CD4-positive, CD25-positive, alpha-beta regulatory T cell (primary cell): ENCODE results near the gene CHSY3. TPM values are rescaled to one million over a fixed set of nuclear protein-coding genes. Genes with fewer than 3 reads are reported as not detected.

ENCODE experiments used
- ATAC-seq, 2 donors: fragments of 150-1000 bp; cut with Tn5 transposase; one replicate each; pipeline ENCODE4 v1.10.0; 2021; ENCODE audit warnings: low read depth in 2 of 2, moderate number of reproducible peaks in 2 of 2, moderate library complexity in 1 of 2
- DNase-seq, 3 donors: peaks; one replicate each; pipeline versions ENCODE4 v3.0.0 to v3.0.0-alpha.2; 2012 to 2022; ENCODE audit warnings: mixed read lengths in 1 of 3
- H3K27ac ChIP-seq: one replicate; pipeline ENCODE4 v1.7.0; 2013; ENCODE audit warnings: mild to moderate bottlenecking, low read length; ENCODE audit not compliant: insufficient read depth, poor library complexity, severe bottlenecking
- H3K27me3 ChIP-seq: one replicate; pipeline ENCODE4 v1.7.0; 2013; ENCODE audit warnings: low read length; ENCODE audit not compliant: control insufficient read depth, insufficient read depth
- H3K36me3 ChIP-seq: one replicate; pipeline ENCODE4 v1.7.0; 2013; ENCODE audit warnings: mild to moderate bottlenecking, low read length, moderate library complexity; ENCODE audit not compliant: control insufficient read depth, insufficient read depth
- H3K4me1 ChIP-seq: 2 replicates; pipeline ENCODE4 v1.7.0; 2013; ENCODE audit warnings: mild to moderate bottlenecking, low read length; ENCODE audit not compliant: insufficient read depth, control insufficient read depth, poor library complexity, severe bottlenecking
- H3K4me3 ChIP-seq: one replicate; pipeline ENCODE4 v1.7.0; 2013; ENCODE audit warnings: low read depth, mild to moderate bottlenecking, low read length, moderate library complexity
- H3K9me3 ChIP-seq, 2 experiments: 1 replicate in 1 of 2; 2 replicates in 1 of 2; pipeline ENCODE4 v1.7.0; 2013; ENCODE audit warnings: low read length in 2 of 2, mild to moderate bottlenecking in 1 of 2, moderate library complexity in 1 of 2; ENCODE audit not compliant: control insufficient read depth in 2 of 2
- H3K27ac Mint-ChIP-seq, 3 donors: one replicate each; pipeline ENCODE4 v1.8.0; 2020 to 2022; ENCODE audit warnings: mild to moderate bottlenecking in 3 of 3, mixed read lengths in 3 of 3, moderate library complexity in 2 of 3
- H3K27me3 Mint-ChIP-seq: one replicate; pipeline ENCODE4 v1.8.0; 2022; ENCODE audit warnings: mild to moderate bottlenecking, mixed read lengths
- H3K36me3 Mint-ChIP-seq: one replicate; pipeline ENCODE4 v1.8.0; 2020; ENCODE audit warnings: mixed read lengths
- H3K4me1 Mint-ChIP-seq, 4 donors: one replicate each; pipeline ENCODE4 v1.8.0; 2020 to 2022; ENCODE audit warnings: mixed read lengths in 4 of 4, mild to moderate bottlenecking in 1 of 4
- H3K4me3 Mint-ChIP-seq, 4 donors: one replicate each; pipeline ENCODE4 v1.8.0; 2020 to 2022; ENCODE audit warnings: mild to moderate bottlenecking in 4 of 4, mixed read lengths in 4 of 4, moderate library complexity in 3 of 4
- H3K9me3 Mint-ChIP-seq, 7 donors: one replicate each; pipeline ENCODE4 v1.8.0; 2020 to 2022; ENCODE audit warnings: mixed read lengths in 7 of 7, mild to moderate bottlenecking in 3 of 7, moderate library complexity in 2 of 7
- polyA plus RNA-seq, 4 donors: library from polyadenylated mRNA; unstranded; fragments of 300-500 nt; fragmentation: Illumina TruSeq; gene quantifications; one replicate each; pipeline ENCODE4 v1.2.3, GENCODE V29; 2021
- total RNA-seq: library from RNA; stranded (reverse); gene quantifications from one replicate; pipeline ENCODE4 v1.2.3, GENCODE V29; 2022

Gene CHSY3
- total and polyA plus RNA-seq, 5 donors from 2014 or later: 0.14 TPM; not detected in 4

DNA sequence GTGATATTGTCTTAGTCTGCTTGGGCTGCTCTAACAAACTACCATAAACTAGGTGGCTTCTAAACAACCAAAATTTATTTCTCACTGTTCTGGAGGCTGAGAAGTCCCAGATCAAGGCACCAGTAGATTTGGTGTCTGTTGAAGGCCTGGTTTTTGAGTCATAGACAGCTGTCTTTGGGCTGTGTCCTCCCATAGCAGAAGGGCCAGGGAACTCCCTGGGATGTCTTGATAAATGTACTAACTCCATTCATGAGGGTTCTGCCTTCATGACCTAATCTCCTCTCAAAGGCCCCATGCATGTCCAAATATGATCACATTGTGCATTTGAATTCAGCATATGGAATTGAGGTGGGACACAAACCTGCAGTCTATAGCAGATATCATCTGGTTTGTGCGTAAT, 121.2 kb downstream of the CHSY3 start:
- DNase-seq (no peak), ATAC-seq (no peak)
- Mint-ChIP-seq H3K36me3 (no peaks in the 10 kb centered on the region), H3K9me3 (peaks cover 0 to 4% (median 0%) of the 10 kb centered on the region in 7 donors), H3K4me3 (no peak overlapping the region), H3K4me1 (no peaks in the 10 kb centered on the region), H3K27ac (no peak overlapping the region), H3K27me3 (peaks cover 4% of the 10 kb centered on the region)
- Histone ChIP-seq H3K9me3 (no peaks in the 10 kb centered on the region), H3K4me1 (no peaks in the 10 kb centered on the region), H3K4me3 (no peak overlapping the region), H3K36me3 (no peaks in the 10 kb centered on the region), H3K27me3 (no peaks in the 10 kb centered on the region), H3K27ac (no peak overlapping the region)

- Mint-ChIP-seq H3K9me3 (peaks cover 0 to 8% (median 1%) of the 10 kb centered on the region in 7 donors), H3K4me3 (no peak overlapping the region), H3K36me3 (no peaks in the 10 kb centered on the region), H3K27me3 (peaks cover 4% of the 10 kb centered on the region), H3K27ac (no peak overlapping the region), H3K4me1 (no peaks in the 10 kb centered on the region)
- no peaks in the 10 kb centered on the region for H3K4me1 ChIP-seq
- no peak overlapping the region for H3K27ac ChIP-seq
- no peaks in the 10 kb centered on the region for H3K36me3 ChIP-seq
- H3K27me3 ChIP-seq: no peaks in the 10 kb centered on the region
- no peaks in the 10 kb centered on the region for H3K9me3 ChIP-seq
- ATAC-seq (no peak), DNase-seq (no peak)
- no peak overlapping the region for H3K4me3 ChIP-seq
Observed at GRCh38 chr5:130032807-130033206, 128.5 kb downstream of the CHSY3 start.

DNA sequence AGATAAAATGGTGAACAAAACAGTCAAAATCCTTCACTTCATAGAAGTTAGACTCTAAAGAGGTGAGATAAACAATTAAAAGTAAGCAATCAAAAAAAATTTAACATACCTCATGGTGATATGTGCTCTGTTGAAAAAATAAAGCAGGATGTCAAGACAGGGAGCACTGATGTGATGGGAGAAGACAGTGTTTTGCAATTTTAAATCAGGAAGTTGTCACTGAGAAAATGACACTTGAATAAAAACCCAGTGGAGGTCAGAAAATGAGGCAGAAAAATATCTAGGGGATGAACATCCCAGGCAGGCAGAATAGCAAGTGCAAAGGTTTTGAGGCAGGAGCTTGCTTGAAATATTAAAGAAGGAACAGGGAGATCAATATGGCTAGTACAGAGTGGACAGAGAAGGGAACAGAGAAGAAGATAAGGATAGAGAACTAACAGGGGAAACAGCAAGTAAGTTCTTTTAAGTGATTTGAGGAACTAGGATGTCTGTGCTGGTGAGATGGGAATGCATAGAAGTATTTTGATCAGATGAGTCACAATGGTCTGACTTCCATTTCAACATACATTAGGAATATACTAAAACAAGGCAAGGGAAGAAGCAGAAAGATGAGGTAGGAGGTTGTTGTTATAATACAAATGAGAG, 130.4 kb downstream of the CHSY3 start:
- Histone ChIP-seq H3K4me3 (no peak overlapping the region), H3K9me3 (no peaks in the 10 kb centered on the region), H3K27me3 (no peaks in the 10 kb centered on the region), H3K36me3 (no peaks in the 10 kb centered on the region), H3K27ac (no peak overlapping the region), H3K4me1 (no peaks in the 10 kb centered on the region)
- Mint-ChIP-seq H3K4me3 (no peak overlapping the region), H3K36me3 (no peaks in the 10 kb centered on the region), H3K27me3 (peaks cover 4% of the 10 kb centered on the region), H3K27ac (no peak overlapping the region), H3K4me1 (no peaks in the 10 kb centered on the region), H3K9me3 (peaks cover 0 to 8% (median 0%) of the 10 kb centered on the region in 7 donors)
- DNase-seq (no peak), ATAC-seq (no peak)

- peaks cover 0 to 8% (median 0%) of the 10 kb centered on the region in 7 donors for H3K9me3 Mint-ChIP-seq
- H3K27ac ChIP-seq: no peak overlapping the region
- H3K4me1 ChIP-seq: no peaks in the 10 kb centered on the region
- H3K36me3 Mint-ChIP-seq: no peaks in the 10 kb centered on the region
- no peak overlapping the region for H3K4me3 ChIP-seq
- H3K4me3 Mint-ChIP-seq: no peak overlapping the region
- H3K9me3 ChIP-seq: no peaks in the 10 kb centered on the region
- no peaks in the 10 kb centered on the region for H3K4me1 Mint-ChIP-seq
- no peak overlapping the region for H3K27ac Mint-ChIP-seq
- peaks cover 4% of the 10 kb centered on the region for H3K27me3 Mint-ChIP-seq
- no peaks in the 10 kb centered on the region for H3K27me3 ChIP-seq
- DNase-seq: no peak
- no peak for ATAC-seq
- H3K36me3 ChIP-seq: no peaks in the 10 kb centered on the region
Observed at GRCh38 chr5:130035388-130035787, 131.1 kb downstream of the CHSY3 start.

GRCh38 chr5:130037905-130038304, 133.6 kb downstream of the CHSY3 start:
- no peak overlapping the region for H3K27ac ChIP-seq
- no peak for ATAC-seq
- Mint-ChIP-seq H3K9me3 (peaks cover 0 to 8% (median 0%) of the 10 kb centered on the region in 7 donors), H3K36me3 (no peaks in the 10 kb centered on the region), H3K27me3 (peaks cover 4% of the 10 kb centered on the region), H3K4me3 (no peak overlapping the region), H3K27ac (no peak overlapping the region), H3K4me1 (no peaks in the 10 kb centered on the region)
- DNase-seq: no peak
- H3K4me3 ChIP-seq: no peak overlapping the region
- no peaks in the 10 kb centered on the region for H3K9me3 ChIP-seq
- no peaks in the 10 kb centered on the region for H3K27me3 ChIP-seq
- no peaks in the 10 kb centered on the region for H3K4me1 ChIP-seq
- H3K36me3 ChIP-seq: no peaks in the 10 kb centered on the region

GRCh38 chr5:130043834-130044233, 139.6 kb downstream of the CHSY3 start:
- ATAC-seq (no peak), DNase-seq (no peak)
- H3K36me3 Mint-ChIP-seq: no peaks in the 10 kb centered on the region
- no peak overlapping the region for H3K4me3 Mint-ChIP-seq
- H3K4me1 Mint-ChIP-seq: no peaks in the 10 kb centered on the region
- Histone ChIP-seq H3K36me3 (no peaks in the 10 kb centered on the region), H3K27ac (no peak overlapping the region), H3K27me3 (no peaks in the 10 kb centered on the region), H3K4me1 (no peaks in the 10 kb centered on the region), H3K9me3 (no peaks in the 10 kb centered on the region), H3K4me3 (no peak overlapping the region)
- H3K27me3 Mint-ChIP-seq: no peaks in the 10 kb centered on the region
- peaks cover 0 to 4% (median 0%) of the 10 kb centered on the region in 7 donors for H3K9me3 Mint-ChIP-seq
- no peak overlapping the region for H3K27ac Mint-ChIP-seq

DNA sequence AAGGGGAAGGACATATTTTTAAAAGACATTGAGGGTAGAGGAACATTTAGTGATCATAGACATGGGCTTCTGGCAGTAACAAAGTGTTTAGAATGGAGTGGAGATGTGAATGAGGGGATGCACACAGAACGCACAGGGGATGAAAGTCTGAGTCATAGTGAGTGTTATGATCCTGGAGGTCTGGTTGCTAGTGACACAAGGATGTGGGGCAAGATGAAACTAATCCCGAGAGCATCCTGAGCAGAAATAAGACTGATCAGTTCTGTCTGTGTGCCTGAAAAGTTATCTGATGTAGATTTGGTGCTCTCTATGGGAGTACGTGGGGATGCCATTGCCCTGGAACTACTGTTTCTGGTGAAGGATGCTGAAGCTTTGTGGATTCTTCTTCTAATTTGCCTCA, 141.1 kb downstream of the CHSY3 start:
- DNase-seq: no peak
- Mint-ChIP-seq H3K27me3 (no peaks in the 10 kb centered on the region), H3K36me3 (no peaks in the 10 kb centered on the region), H3K27ac (no peak overlapping the region), H3K4me3 (no peak overlapping the region), H3K9me3 (peaks cover 0 to 4% (median 0%) of the 10 kb centered on the region in 7 donors), H3K4me1 (no peaks in the 10 kb centered on the region)
- no peak overlapping the region for H3K27ac ChIP-seq
- no peaks in the 10 kb centered on the region for H3K27me3 ChIP-seq
- ATAC-seq: no peak
- H3K9me3 ChIP-seq: no peaks in the 10 kb centered on the region
- H3K36me3 ChIP-seq: no peaks in the 10 kb centered on the region
- no peaks in the 10 kb centered on the region for H3K4me1 ChIP-seq
- no peak overlapping the region for H3K4me3 ChIP-seq

GRCh38 chr5:130050585-130050984, 146.3 kb downstream of the CHSY3 start:
- Mint-ChIP-seq H3K27me3 (no peaks in the 10 kb centered on the region), H3K27ac (no peak overlapping the region), H3K9me3 (no peaks in the 10 kb centered on the region), H3K4me3 (no peak overlapping the region), H3K36me3 (no peaks in the 10 kb centered on the region), H3K4me1 (no peaks in the 10 kb centered on the region)
- no peak for ATAC-seq
- H3K9me3 ChIP-seq: no peaks in the 10 kb centered on the region
- no peaks in the 10 kb centered on the region for H3K27me3 ChIP-seq
- H3K4me1 ChIP-seq: no peaks in the 10 kb centered on the region
- DNase-seq: no peak
- no peaks in the 10 kb centered on the region for H3K36me3 ChIP-seq
- no peak overlapping the region for H3K4me3 ChIP-seq
- H3K27ac ChIP-seq: no peak overlapping the region
